T-helper 17 cell (primary cell): ENCODE data around the gene GAB4. TPM values are rescaled to one million over a fixed set of nuclear protein-coding genes. Genes with fewer than 3 reads are reported as not detected.
"Not testable (repeated sequence)": the region's sequence is repeated elsewhere in the genome, so short reads cannot be mapped to it uniquely, and the experiment has no call there.

ENCODE experiments used
- ATAC-seq: fragments of 150-1000 bp; cut with Tn5 transposase; 2 replicates; pipeline ENCODE4 v1.10.0; 2021; ENCODE audit warnings: mild to moderate bottlenecking, moderate library complexity
- DNase-seq, 3 donors: peaks; one replicate each; pipeline versions ENCODE4 v3.0.0 to v3.0.0-alpha.2; 2020 to 2021
- H3K9me3 ChIP-seq: one replicate; pipeline ENCODE4 v1.7.0; 2013; ENCODE audit warnings: low read length, mild to moderate bottlenecking; ENCODE audit not compliant: control insufficient read depth, poor library complexity, severe bottlenecking
- H3K27ac Mint-ChIP-seq: one replicate; pipeline ENCODE4 v1.8.0; 2022; ENCODE audit warnings: mild to moderate bottlenecking, moderate library complexity, mixed read lengths
- H3K27me3 Mint-ChIP-seq: one replicate; pipeline ENCODE4 v1.8.0; 2022; ENCODE audit warnings: mixed read lengths
- H3K36me3 Mint-ChIP-seq: one replicate; pipeline ENCODE4 v1.8.0; 2022; ENCODE audit warnings: low read depth, mixed read lengths
- H3K4me1 Mint-ChIP-seq: one replicate; pipeline ENCODE4 v1.8.0; 2022; ENCODE audit warnings: mild to moderate bottlenecking, mixed read lengths
- H3K4me3 Mint-ChIP-seq: one replicate; pipeline ENCODE4 v1.8.0; 2022; ENCODE audit warnings: mild to moderate bottlenecking, moderate library complexity, mixed read lengths
- total RNA-seq, 4 donors: library from RNA in 2 of 4; stranded (reverse) in 2 of 4; gene quantifications; one replicate each; pipeline ENCODE4 v1.2.3 and lab custom pipeline; 2022 to 2026

Gene GAB4
- total RNA-seq, 2 donors from 2014 or later: not detected

- peaks cover 22% of the 10 kb centered on the region for H3K27me3 Mint-ChIP-seq
- DNase-seq: no peak
- no peak for ATAC-seq
- no peaks in the 10 kb centered on the region for H3K9me3 ChIP-seq
- H3K36me3 Mint-ChIP-seq: no peaks in the 10 kb centered on the region
- H3K4me3 Mint-ChIP-seq: no peak overlapping the region
- H3K4me1 Mint-ChIP-seq: peaks cover 5% of the 10 kb centered on the region
- peak overlapping the region; percentile 72 for H3K27ac Mint-ChIP-seq
Measured at GRCh38 chr22:16960220-16960883, 47.7 kb downstream of the GAB4 start.

GRCh38 chr22:16959345-16959930 is 48.6 kb downstream of the GAB4 start:
- H3K27me3 Mint-ChIP-seq: peaks cover 16% of the 10 kb centered on the region
- ATAC-seq (no peak), DNase-seq (no peak)
- H3K36me3 Mint-ChIP-seq: no peaks in the 10 kb centered on the region
- no peak overlapping the region for H3K4me3 Mint-ChIP-seq
- no peak overlapping the region for H3K27ac Mint-ChIP-seq
- H3K4me1 Mint-ChIP-seq: peaks cover 5% of the 10 kb centered on the region
- H3K9me3 ChIP-seq: no peaks in the 10 kb centered on the region

DNA sequence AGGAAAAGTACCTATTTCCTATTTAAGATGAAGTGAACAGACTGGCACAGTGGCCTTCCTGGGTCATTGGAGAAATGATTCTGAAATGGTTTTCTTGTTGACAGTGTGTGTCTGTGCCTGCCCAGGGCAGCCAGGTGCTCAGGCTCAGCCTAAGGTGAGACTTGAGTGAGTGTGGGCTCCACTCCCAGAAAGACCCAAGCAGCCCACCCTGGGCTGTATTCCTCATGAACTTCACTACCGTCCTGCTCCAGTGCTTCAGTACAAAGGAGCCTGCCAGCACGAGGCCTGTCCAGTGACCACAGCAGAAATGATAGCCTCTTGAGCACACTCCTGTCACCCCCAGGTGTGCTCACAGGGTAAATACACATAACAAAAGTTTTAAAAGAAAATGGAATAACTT is 49.5 kb downstream of the GAB4 start:
- DNase-seq (no peak), ATAC-seq (no peak)
- H3K27me3 Mint-ChIP-seq: peaks cover 11% of the 10 kb centered on the region
- H3K27ac Mint-ChIP-seq: no peak overlapping the region
- H3K4me3 Mint-ChIP-seq: no peak overlapping the region
- no peaks in the 10 kb centered on the region for H3K9me3 ChIP-seq
- H3K36me3 Mint-ChIP-seq: no peaks in the 10 kb centered on the region
- H3K4me1 Mint-ChIP-seq: peaks cover 5% of the 10 kb centered on the region

- DNase-seq: no peak
- ATAC-seq: no peak
- Mint-ChIP-seq H3K36me3 (no peaks in the 10 kb centered on the region), H3K27me3 (peaks cover 7% of the 10 kb centered on the region), H3K27ac (no peak overlapping the region), H3K4me3 (no peak overlapping the region), H3K4me1 (peaks cover 5% of the 10 kb centered on the region)
- no peaks in the 10 kb centered on the region for H3K9me3 ChIP-seq
Measured at GRCh38 chr22:16957781-16958180, 50.2 kb downstream of the GAB4 start.

GRCh38 chr22:16956290-16956689 is 51.7 kb downstream of the GAB4 start:
- DNase-seq: no peak

DNA sequence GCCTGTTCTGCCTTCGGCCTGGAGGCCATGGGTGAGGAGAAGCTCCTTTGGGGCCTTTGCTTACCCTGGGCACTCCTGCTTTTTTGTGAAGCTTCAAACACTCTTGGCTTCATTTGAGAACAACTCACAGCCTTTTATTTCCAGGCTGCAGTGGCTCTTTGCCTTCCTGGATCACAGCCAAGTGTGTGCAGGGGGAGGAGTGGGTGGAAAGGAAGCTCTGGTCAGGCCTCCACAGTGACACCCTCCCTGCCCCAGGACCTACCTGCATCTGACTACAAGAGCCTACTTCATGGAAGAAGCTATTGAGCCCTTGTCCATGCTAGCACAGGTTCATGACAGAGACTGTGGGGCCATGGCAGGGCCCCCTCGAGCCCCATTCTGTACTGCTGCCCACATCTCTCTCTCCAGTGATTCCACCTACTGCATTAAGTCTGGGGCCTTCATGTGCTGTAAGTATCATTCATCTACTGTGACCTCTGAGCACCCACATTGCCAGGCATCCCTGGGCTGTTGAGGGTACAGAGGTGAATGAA is 52.3 kb downstream of the GAB4 start:
- Mint-ChIP-seq H3K27ac (peak overlapping the region; percentile 27), H3K36me3 (no peaks in the 10 kb centered on the region), H3K4me1 (peaks cover 5% of the 10 kb centered on the region), H3K27me3 (peaks cover 12% of the 10 kb centered on the region), H3K4me3 (no peak overlapping the region)
- DNase-seq (no peak), ATAC-seq (no peak)
- no peaks in the 10 kb centered on the region for H3K9me3 ChIP-seq

More at GRCh38 chr22:16956290-16956689, 51.7 kb downstream of the GAB4 start:
- H3K9me3 ChIP-seq: no peaks in the 10 kb centered on the region
- ATAC-seq: no peak
- no peak overlapping the region for H3K4me3 Mint-ChIP-seq
- H3K27ac Mint-ChIP-seq: no peak overlapping the region
- peaks cover 12% of the 10 kb centered on the region for H3K27me3 Mint-ChIP-seq
- H3K36me3 Mint-ChIP-seq: no peaks in the 10 kb centered on the region
- H3K4me1 Mint-ChIP-seq: peaks cover 5% of the 10 kb centered on the region

DNA sequence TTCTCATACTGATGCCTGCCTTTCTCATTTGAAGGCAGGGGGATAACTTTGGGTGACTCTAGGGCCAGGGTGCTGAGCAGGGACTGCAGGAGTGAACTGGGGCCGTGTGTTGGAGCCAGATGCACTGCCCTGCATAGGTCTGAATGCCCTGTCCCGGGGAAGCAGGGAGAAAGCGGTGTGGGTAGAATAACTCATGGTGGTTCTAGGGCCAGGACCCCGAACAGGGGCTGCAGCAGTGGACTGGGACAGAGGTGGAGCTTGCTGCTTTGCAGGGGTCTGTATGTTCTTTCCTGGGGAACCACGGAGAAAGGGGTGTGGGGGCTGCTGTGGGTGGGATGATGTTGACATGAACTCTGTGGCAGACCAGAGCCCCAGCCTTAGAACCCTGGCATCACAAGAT is 52.9 kb downstream of the GAB4 start:
- Mint-ChIP-seq H3K36me3 (no peaks in the 10 kb centered on the region), H3K27me3 (peaks cover 12% of the 10 kb centered on the region), H3K4me1 (peaks cover 5% of the 10 kb centered on the region), H3K4me3 (no peak overlapping the region), H3K27ac (peak overlapping the region; percentile 27)
- DNase-seq (no peak), ATAC-seq (no peak)
- no peaks in the 10 kb centered on the region for H3K9me3 ChIP-seq

DNA sequence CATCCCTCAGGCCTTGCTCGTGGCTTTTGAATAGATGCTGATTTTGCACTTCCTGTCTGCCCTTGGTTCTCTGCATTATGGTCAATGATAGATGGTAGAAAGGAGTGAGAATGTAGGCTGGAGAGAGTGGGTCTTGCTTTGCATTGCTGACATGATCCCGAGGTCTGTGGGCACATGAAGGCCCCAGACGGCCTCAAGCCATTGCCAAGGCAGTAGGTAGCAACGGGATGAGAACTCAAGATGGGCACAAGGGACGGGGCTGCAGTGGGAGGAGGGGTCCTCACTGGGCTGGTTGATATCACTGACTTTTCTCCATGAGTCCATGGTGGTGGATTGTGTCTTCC is 54.0 kb downstream of the GAB4 start:
- ATAC-seq: no peak
- no peak overlapping the region for H3K4me3 Mint-ChIP-seq
- no peaks in the 10 kb centered on the region for H3K36me3 Mint-ChIP-seq
- no peak for DNase-seq
- H3K4me1 Mint-ChIP-seq: peaks cover 10% of the 10 kb centered on the region
- H3K27ac Mint-ChIP-seq: no peak overlapping the region
- H3K9me3 ChIP-seq: no peaks in the 10 kb centered on the region
- peaks cover 12% of the 10 kb centered on the region for H3K27me3 Mint-ChIP-seq

DNA sequence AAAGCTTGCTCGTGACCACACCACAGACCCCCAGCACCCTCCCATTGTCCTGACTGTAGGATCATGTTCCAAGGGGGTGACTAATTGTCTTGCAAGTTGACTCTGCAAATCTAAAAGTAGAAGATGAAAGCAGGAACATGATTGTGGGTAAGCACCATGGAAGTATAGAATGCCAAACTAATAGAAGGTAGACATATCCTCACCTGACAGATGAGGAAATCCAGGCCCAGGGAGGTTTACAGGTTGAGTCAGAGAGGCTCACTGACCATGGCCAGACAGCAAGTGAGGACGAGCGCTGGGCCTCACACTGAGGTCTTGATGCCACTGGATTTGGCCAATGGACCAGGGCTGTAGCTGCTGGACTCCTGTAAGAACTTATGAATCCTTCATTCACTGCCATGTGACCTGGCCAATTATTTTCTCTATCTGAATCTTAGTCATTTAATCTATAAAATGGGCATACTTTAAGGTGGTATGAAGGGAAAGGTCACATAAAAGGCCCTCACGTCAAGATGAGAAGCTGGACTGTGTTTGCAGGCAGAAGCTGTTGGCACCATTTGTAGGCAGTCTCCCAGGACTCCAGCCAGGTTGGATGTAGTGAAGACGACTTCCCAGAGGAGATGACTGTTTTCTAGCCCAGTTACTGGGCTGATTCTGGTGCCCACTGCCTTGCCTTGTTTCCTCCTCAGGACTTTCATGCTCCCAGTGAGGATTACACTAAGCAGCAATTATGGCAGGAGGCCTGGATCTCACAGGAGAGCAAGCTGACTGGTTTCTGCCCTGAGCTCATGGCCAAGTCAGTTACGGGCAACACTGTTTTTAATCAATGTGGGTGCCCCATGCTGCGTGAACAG is 54.6 kb downstream of the GAB4 start:
- H3K4me3 Mint-ChIP-seq: no peak overlapping the region
- peaks cover 12% of the 10 kb centered on the region for H3K27me3 Mint-ChIP-seq
- no peak overlapping the region for H3K27ac Mint-ChIP-seq
- no peaks in the 10 kb centered on the region for H3K36me3 Mint-ChIP-seq
- H3K4me1 Mint-ChIP-seq: peaks cover 10% of the 10 kb centered on the region
- H3K9me3 ChIP-seq: no peaks in the 10 kb centered on the region
- ATAC-seq (no peak), DNase-seq (no peak)

- Mint-ChIP-seq H3K36me3 (no peaks in the 10 kb centered on the region), H3K27ac (no peak overlapping the region), H3K4me1 (peaks cover 6% of the 10 kb centered on the region), H3K27me3 (peaks cover 7% of the 10 kb centered on the region), H3K4me3 (no peak overlapping the region)
- H3K9me3 ChIP-seq: no peaks in the 10 kb centered on the region
- DNase-seq (no peak), ATAC-seq (no peak)
Measured at GRCh38 chr22:16949561-16949960, 58.5 kb downstream of the GAB4 start.

- no peak overlapping the region for H3K27ac Mint-ChIP-seq
- H3K4me1 Mint-ChIP-seq: no peaks in the 10 kb centered on the region
- no peaks in the 10 kb centered on the region for H3K36me3 Mint-ChIP-seq
- no peak overlapping the region for H3K4me3 Mint-ChIP-seq
- H3K27me3 Mint-ChIP-seq: peaks cover 62% of the 10 kb centered on the region
- H3K9me3 ChIP-seq: no peaks in the 10 kb centered on the region
- DNase-seq: no peak
- no peak for ATAC-seq
Measured at GRCh38 chr22:16937811-16938210, 70.2 kb downstream of the GAB4 start.

GRCh38 chr22:16937209-16937608 is 70.8 kb downstream of the GAB4 start:
- DNase-seq, H3K4me3 Mint-ChIP-seq, H3K36me3 Mint-ChIP-seq, H3K4me1 Mint-ChIP-seq, ATAC-seq, H3K9me3 ChIP-seq, H3K27ac Mint-ChIP-seq: not testable (repeated sequence)
- peaks cover 65% of the 10 kb centered on the region for H3K27me3 Mint-ChIP-seq

GRCh38 chr22:16936625-16937024 is 71.4 kb downstream of the GAB4 start:
- Mint-ChIP-seq H3K4me3 (no peak overlapping the region), H3K27ac (no peak overlapping the region), H3K36me3 (no peaks in the 10 kb centered on the region), H3K27me3 (peaks cover 65% of the 10 kb centered on the region), H3K4me1 (no peaks in the 10 kb centered on the region)
- no peaks in the 10 kb centered on the region for H3K9me3 ChIP-seq
- DNase-seq (no peak), ATAC-seq (no peak)
